ENCODE results near the gene GP5.

GRCh38 chr3:194380326-194380725 is 18.7 kb downstream of the GP5 start:
- no peak for TF ChIP-seq POLR2A (IDR thresholded peaks at IDR 0.05)
- TF ChIP-seq CTCF (IDR thresholded peaks at IDR 0.05), result no peak
